SU-DHL-6 (cell line): ENCODE results near the gene KMT5C.

Experiments used
- H2AFZ ChIP-seq: fragments of 200-600 bp; sonication (generic); 2 replicates; pipeline ENCODE4 v1.6.1; 2014; ENCODE audit warnings: low read depth, mild to moderate bottlenecking, moderate library complexity, mixed read lengths, antibody characterized with exemption, low read length; ENCODE audit not compliant: severe bottlenecking
- H3F3A ChIP-seq: fragments of 200-600 bp; shearing (Covaris generic); 2 replicates; pipeline ENCODE4 v1.6.0; 2016; ENCODE audit warnings: antibody characterized with exemption, mild to moderate bottlenecking; ENCODE audit not compliant: insufficient read depth
- H3K27ac ChIP-seq: fragments of 200-600 bp; sonication (generic); 2 replicates; pipeline ENCODE4 v1.5.1; 2016; ENCODE audit warnings: low read depth, mild to moderate bottlenecking, low read length, moderate library complexity, mixed read lengths
- H3K27me3 ChIP-seq: fragments of 200-600 bp; sonication (generic), shearing (Covaris generic); 2 replicates; pipeline ENCODE4 v1.6.0; 2014; ENCODE audit warnings: mild to moderate bottlenecking, low read length
- H3K36me3 ChIP-seq: fragments of 200-600 bp; sonication (generic); 2 replicates; pipeline ENCODE4 v1.6.1; 2014; ENCODE audit warnings: mild to moderate bottlenecking, low read length, mixed read lengths
- H3K4me2 ChIP-seq: fragments of 300-600, 200-600 bp; shearing (Covaris generic), sonication (generic); 2 replicates; pipeline ENCODE4 v1.6.0; 2014; ENCODE audit warnings: low read length, low read depth, mild to moderate bottlenecking; ENCODE audit not compliant: poor library complexity, severe bottlenecking
- H3K4me3 ChIP-seq: fragments of 200-600 bp; sonication (generic); 2 replicates; pipeline ENCODE4 v1.5.1; 2014; ENCODE audit warnings: antibody characterized with exemption, low read length, mild to moderate bottlenecking, mixed read lengths; ENCODE audit not compliant: insufficient read depth, poor library complexity, severe bottlenecking
- H3K79me2 ChIP-seq: fragments of 200-600 bp; sonication (generic); 2 replicates; pipeline ENCODE4 v1.6.1; 2014; ENCODE audit warnings: mild to moderate bottlenecking, low read length, moderate library complexity; ENCODE audit not compliant: insufficient read depth
- H3K9ac ChIP-seq: fragments of 200-600 bp; sonication (generic); 2 replicates; pipeline ENCODE4 v1.7.0; 2014; ENCODE audit warnings: mild to moderate bottlenecking, low read length
- H3K9me2 ChIP-seq: fragments of 200-600 bp; sonication (generic); replicated peaks from 2 replicates; pipeline ENCODE4 v1.6.1; 2014; ENCODE audit warnings: low read length; ENCODE audit not compliant: insufficient read depth
- H3K9me3 ChIP-seq: fragments of 200-600 bp; sonication (generic); 2 replicates; pipeline ENCODE4 v1.6.1; 2014; ENCODE audit warnings: low read length, mixed read lengths; ENCODE audit not compliant: insufficient read depth
- H4K20me1 ChIP-seq: fragments of 200-600 bp; sonication (generic); 2 replicates; pipeline ENCODE4 v1.6.1; 2014; ENCODE audit warnings: low read depth, mild to moderate bottlenecking, antibody characterized with exemption, low read length, moderate library complexity, mixed read lengths
- CTCF ChIP-seq: fragments of 200-600 bp; sonication (generic); IDR thresholded peaks from one replicate; pipeline ENCODE4 v1.5.1; 2017; ENCODE audit warnings: antibody characterized with exemption, mild to moderate bottlenecking, low read length, moderate library complexity; ENCODE audit not compliant: insufficient read depth, poor library complexity, severe bottlenecking
- EZH2phosphoT487 ChIP-seq: fragments of 200-600 bp; sonication (generic), shearing (Covaris generic); conservative IDR thresholded peaks from 2 replicates; pipeline ENCODE4 v1.6.1; 2018; ENCODE audit warnings: mild to moderate bottlenecking, antibody characterized with exemption, low read length, moderate library complexity, mixed read lengths

KMT5C gene

GRCh38 chr19:55309448-55309847, 30.2 kb upstream of the KMT5C start:
- no peaks in the 10 kb centered on the region for H3K9me3 ChIP-seq
- no peak overlapping the region for H3K27ac ChIP-seq
- H3K27me3 ChIP-seq, result no peaks in the 10 kb centered on the region
- no peak overlapping the region for H3K4me2 ChIP-seq
- no peak overlapping the region for H3K4me3 ChIP-seq
- no peak overlapping the region for H2AFZ ChIP-seq
- H3K36me3 ChIP-seq, result no peaks in the 10 kb centered on the region
- no peak for TF ChIP-seq EZH2phosphoT487
- TF ChIP-seq CTCF, result no peak
- H3K79me2 ChIP-seq, result no peaks in the 10 kb centered on the region
- H3F3A ChIP-seq, result no peaks in the 10 kb centered on the region
- no peak overlapping the region for H3K9ac ChIP-seq
- H3K9me2 ChIP-seq, result no peaks in the 10 kb centered on the region
- no peaks in the 10 kb centered on the region for H4K20me1 ChIP-seq

- no peak overlapping the region for H3K4me2 ChIP-seq
Measured at GRCh38 chr19:55310498-55310897, 29.2 kb upstream of the KMT5C start.

DNA sequence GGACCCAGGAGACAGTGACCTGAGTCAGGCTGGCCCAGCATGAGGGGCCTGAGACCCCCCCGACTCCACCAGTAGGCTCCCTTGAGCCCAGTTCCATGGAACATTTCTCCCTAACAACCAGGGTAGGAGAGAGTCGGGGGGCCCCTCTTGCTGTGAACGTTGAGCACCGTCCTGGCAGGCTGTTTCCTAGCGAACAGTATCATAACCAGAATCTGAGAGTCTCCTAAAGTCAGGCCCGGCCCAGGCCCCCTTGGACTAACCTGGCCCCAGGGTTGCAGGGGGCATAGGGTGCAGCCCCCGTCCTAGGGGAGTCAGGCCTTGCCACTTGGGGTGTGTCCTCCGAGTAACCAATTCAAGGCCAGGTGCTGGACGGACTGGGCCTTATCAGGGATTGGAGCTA, 28.3 kb upstream of the KMT5C start:
- H3K9me2 ChIP-seq, result no peaks in the 10 kb centered on the region
- H3K4me2 ChIP-seq, result no peak overlapping the region
- TF ChIP-seq CTCF (no peak), EZH2phosphoT487 (no peak)
- H3K27ac ChIP-seq, result no peak overlapping the region
- H3K4me3 ChIP-seq, result no peak overlapping the region
- H3K36me3 ChIP-seq, result no peaks in the 10 kb centered on the region
- H2AFZ ChIP-seq, result no peak overlapping the region
- H3K9me3 ChIP-seq, result no peaks in the 10 kb centered on the region
- no peaks in the 10 kb centered on the region for H3K27me3 ChIP-seq
- no peaks in the 10 kb centered on the region for H3F3A ChIP-seq
- no peaks in the 10 kb centered on the region for H3K79me2 ChIP-seq
- H4K20me1 ChIP-seq, result no peaks in the 10 kb centered on the region
- H3K9ac ChIP-seq, result no peak overlapping the region

More at GRCh38 chr19:55310498-55310897, 29.2 kb upstream of the KMT5C start:
- Histone ChIP-seq H3K9me2 (no peaks in the 10 kb centered on the region), H3F3A (no peaks in the 10 kb centered on the region), H3K79me2 (no peaks in the 10 kb centered on the region), H3K36me3 (no peaks in the 10 kb centered on the region), H3K9me3 (no peaks in the 10 kb centered on the region), H3K27me3 (no peaks in the 10 kb centered on the region), H2AFZ (no peak overlapping the region), H3K4me3 (no peak overlapping the region), H3K27ac (no peak overlapping the region), H3K9ac (no peak overlapping the region), H4K20me1 (no peaks in the 10 kb centered on the region)
- TF ChIP-seq CTCF (no peak), EZH2phosphoT487 (no peak)

- H3K4me3 ChIP-seq, result no peak overlapping the region
- no peaks in the 10 kb centered on the region for H3K79me2 ChIP-seq
- no peaks in the 10 kb centered on the region for H3K9me3 ChIP-seq
- no peak overlapping the region for H2AFZ ChIP-seq
- H4K20me1 ChIP-seq, result no peaks in the 10 kb centered on the region
- no peaks in the 10 kb centered on the region for H3F3A ChIP-seq
- H3K9me2 ChIP-seq, result no peaks in the 10 kb centered on the region
- no peaks in the 10 kb centered on the region for H3K27me3 ChIP-seq
- TF ChIP-seq EZH2phosphoT487 (no peak), CTCF (no peak)
- H3K36me3 ChIP-seq, result no peaks in the 10 kb centered on the region
- H3K9ac ChIP-seq, result no peak overlapping the region
- no peak overlapping the region for H3K27ac ChIP-seq
- H3K4me2 ChIP-seq, result no peak overlapping the region
Measured at GRCh38 chr19:55311797-55312196, 27.9 kb upstream of the KMT5C start.
